Neural progenitor cell (in vitro differentiated cells): ENCODE measurements around the gene SLC4A9.

Experiments used
- EZH2 ChIP-seq: fragments of 200-600 bp; sonication (generic); IDR thresholded peaks from 2 replicates; pipeline ENCODE4 v1.6.1; 2017; ENCODE audit warnings: antibody characterized with exemption, mild to moderate bottlenecking, moderate library complexity
- EZH2phosphoT487 ChIP-seq: fragments of 200-600 bp; sonication (generic); IDR thresholded peaks from 2 replicates; pipeline ENCODE4 v1.6.1; 2017; ENCODE audit warnings: antibody characterized with exemption
- TF ChIP-seq, protein P1 (sequence below): fragments of 200-600 bp; sonication (generic); IDR thresholded peaks from 2 replicates; pipeline ENCODE4 v1.5.1; 2017; ENCODE audit warnings: antibody characterized with exemption, mild to moderate bottlenecking

DNA sequence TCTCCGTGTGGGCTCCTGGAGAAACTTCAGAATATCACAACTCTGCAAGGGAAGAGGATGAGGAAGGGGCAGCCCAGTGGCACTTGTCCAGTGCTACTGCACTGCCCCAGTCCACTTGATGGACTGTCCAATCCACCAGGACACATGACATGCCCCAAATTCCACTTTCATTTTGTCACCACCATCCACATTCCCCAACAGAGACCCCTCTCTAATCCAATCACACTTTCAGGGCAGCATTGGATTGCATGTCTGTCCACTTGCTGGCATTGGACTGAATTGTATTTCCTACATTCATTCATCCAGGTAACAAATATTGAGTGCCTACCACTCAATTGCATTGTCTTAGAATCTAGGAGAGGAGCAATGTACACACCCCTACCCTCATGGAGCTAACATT lies 28.4 kb upstream of the SLC4A9 start:
- TF ChIP-seq, protein P1, sequence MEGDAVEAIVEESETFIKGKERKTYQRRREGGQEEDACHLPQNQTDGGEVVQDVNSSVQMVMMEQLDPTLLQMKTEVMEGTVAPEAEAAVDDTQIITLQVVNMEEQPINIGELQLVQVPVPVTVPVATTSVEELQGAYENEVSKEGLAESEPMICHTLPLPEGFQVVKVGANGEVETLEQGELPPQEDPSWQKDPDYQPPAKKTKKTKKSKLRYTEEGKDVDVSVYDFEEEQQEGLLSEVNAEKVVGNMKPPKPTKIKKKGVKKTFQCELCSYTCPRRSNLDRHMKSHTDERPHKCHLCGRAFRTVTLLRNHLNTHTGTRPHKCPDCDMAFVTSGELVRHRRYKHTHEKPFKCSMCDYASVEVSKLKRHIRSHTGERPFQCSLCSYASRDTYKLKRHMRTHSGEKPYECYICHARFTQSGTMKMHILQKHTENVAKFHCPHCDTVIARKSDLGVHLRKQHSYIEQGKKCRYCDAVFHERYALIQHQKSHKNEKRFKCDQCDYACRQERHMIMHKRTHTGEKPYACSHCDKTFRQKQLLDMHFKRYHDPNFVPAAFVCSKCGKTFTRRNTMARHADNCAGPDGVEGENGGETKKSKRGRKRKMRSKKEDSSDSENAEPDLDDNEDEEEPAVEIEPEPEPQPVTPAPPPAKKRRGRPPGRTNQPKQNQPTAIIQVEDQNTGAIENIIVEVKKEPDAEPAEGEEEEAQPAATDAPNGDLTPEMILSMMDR, result no peak
- TF ChIP-seq EZH2phosphoT487, result no peak
- TF ChIP-seq EZH2, result no peak
